Germinal center (tissue), 1 donor: ENCODE results near the gene PHACTR4.
"Not testable (repeated sequence)": the region's sequence is repeated elsewhere in the genome, so short reads cannot be mapped to it uniquely, and the experiment has no call there.

ENCODE experiments used
- DNase-seq: peaks from one replicate; pipeline ENCODE4 v3.0.0; 2012; ENCODE audit warnings: mixed read lengths, low spot score

The PHACTR4 gene

DNA sequence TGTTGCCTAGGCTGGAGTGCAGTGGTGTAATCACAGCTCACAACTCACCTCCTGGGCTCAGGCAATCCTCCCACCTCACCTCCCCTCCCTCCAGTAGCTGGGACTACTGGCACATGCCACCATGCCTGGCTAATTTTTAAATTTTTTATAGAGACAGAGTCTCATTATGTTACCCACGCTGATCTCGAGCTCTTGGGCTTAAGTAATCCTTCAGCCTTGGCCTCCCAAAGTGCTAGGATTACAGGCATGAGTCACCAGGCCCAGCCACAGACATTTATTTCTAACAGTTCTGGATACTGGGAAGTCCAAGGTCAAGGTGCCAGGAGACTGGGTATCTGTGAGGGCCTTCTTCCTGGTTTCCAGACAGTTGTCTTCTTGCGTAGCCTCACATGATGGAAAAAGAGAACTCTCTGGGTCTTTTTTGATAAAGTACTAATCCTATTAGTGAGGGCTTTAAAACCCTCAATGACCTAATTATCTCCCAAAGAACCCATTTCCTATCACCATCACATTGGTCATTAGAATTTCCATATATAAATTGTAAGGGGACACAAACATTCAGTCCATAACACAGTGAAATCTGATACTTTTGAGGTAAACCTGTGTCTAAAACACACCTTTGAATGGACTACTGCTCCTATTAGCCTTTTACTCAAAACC is 67.9 kb downstream of the PHACTR4 start:
- no peak for DNase-seq

DNA sequence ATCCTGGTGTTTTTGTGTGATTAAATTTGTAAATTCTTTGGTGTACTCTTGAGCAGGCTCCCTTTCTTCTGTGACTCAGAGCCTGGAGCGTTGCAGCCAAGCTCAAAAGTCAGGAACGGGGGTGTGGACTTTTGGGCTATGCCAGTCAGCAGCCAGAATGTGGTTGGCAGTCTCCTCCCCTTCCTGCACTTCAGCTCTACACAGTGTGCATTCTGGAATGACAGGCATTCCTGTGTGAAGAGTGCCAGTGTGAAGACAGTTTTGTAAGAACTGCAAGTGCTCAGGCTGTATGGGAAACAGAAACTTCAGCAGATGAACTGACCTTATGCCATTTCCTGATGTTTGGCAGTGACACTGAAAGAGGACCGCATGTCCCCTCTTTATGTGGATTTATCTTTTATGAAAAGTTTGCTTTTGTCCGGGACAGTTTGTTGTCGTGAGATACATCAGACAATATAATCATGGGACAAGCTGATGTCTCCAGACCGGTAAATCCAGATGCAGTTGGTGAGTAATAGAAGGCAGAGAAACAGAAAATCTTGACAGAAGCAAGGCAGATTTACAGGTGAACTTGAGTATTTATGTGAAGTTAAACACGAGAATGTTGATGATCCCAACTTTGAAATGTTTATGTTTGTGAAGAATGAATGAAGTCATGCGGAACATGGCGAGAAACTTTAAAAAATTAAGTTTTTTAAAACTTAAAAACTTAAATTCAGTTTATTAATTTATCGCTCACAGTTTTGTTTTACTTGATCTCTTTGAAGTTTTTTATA is 68.6 kb downstream of the PHACTR4 start:
- no peak for DNase-seq

DNA sequence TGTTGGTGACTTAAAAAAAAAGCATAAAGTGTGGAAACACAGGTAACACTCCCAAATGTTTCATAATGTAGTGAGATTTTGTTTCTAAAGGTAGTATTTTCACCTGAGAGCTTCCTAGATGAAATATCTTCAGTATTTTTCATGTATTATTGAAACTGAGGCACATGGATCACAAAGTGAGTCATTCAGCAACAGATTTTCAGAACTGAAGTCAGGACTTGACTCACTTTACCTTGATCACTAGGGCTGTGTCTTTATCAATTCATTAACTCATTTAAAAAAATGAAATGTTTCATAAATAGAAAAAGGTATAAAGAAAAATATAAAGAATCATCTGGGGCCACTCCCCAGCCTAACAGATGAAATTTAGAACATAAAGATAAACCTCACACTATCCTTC is 69.8 kb downstream of the PHACTR4 start:
- no peak for DNase-seq

DNA sequence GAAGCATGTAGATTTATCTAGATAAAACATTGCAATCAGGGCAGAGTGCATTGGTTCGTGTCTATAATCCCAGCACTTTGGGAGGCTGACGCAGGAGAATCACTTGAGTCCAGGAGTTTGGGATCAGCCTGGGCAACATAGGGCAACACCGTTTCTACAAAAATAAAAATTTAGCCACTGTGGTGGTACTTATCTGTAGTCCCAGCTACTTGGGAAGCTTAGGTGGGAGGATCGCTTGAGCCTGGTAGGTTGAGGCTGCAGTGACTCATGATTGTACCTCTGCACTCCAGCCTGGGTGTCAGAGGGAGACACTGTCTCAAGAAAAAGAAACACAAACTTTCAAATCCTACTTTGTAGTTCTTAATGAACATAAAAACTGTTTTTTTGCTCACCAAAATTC is 72.1 kb downstream of the PHACTR4 start:
- no peak for DNase-seq

DNA sequence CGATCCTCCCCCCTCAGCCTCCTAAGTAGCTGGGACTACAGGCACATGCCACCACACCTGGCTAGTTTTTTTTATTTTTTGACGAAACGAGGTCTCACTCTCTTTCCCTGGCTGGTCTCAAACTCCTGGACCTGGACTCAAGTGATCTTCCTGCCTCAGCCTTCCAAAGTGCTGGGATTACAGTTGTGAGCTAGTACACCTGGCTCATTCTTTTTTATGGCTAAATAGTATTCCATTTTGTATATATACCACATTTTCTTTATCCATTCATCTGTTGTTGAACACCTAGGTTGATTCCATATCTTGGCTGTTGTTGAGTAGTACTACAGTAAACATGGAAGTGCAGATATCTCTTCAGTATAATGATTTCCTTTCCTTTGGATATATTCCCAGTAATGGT is 74.0 kb downstream of the PHACTR4 start:
- DNase-seq, result no peak

DNA sequence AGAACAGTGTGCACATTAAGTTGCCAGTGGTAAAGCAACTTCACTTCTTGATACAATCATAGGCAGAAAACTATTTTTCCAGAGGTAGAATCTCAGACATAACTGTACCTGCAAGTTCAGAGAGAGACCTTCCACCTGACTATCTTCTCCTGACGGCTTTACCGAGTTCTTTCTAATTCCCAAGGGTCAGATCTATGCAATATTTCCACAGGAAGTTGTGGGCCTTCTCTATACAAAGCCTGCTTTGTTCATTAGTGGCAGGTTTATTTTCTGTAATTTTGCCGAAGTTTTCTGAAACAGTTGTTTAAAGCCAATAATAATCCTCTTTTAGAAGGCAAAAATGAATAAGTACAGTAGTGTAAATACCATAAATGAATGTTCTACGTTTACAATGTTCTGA is 78.1 kb downstream of the PHACTR4 start:
- no peak for DNase-seq

DNA sequence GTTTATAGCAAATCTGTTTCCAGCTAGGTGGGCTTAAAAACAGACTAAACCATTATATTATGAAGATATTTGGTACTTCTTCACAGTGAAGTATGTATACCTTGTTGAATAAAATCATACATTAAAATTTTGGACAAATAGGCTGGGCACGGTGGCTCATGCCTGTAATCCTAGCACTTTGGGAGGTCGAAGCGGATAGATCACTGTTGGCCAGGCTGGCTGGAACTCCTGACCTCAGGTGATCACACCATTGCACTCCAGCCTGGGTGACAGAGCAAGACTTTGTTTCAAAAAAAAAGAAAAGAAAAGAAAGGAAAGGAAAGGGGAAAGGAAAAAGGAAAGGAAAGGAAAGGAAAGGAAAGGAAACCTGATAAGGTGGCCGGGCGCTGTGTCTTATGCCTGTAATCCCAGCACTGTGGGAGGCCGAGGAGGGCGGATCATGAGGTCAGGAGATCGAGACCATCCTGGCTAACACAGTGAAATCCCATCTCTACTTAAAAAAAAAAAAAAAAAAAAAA is 78.6 kb downstream of the PHACTR4 start:
- not testable (repeated sequence) for DNase-seq

DNA sequence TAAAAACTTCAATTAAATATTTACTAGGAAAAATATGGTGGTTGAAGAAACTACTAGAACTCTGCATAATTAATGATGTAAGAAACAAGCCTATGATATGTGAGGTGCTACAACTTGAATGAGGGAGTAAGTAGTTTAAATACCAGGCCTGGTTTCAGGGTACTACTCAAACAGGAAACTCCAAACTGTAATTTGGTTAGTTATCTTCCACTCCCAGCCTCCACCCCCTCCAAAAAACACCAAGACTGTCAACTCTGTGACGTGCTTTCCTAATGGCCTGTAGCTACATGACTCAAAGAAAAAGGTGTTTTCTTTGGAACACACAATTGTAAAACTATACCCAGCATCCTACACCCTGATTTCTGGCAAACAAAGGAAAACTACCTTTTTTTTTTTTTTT is 80.4 kb downstream of the PHACTR4 start:
- no peak for DNase-seq

DNA sequence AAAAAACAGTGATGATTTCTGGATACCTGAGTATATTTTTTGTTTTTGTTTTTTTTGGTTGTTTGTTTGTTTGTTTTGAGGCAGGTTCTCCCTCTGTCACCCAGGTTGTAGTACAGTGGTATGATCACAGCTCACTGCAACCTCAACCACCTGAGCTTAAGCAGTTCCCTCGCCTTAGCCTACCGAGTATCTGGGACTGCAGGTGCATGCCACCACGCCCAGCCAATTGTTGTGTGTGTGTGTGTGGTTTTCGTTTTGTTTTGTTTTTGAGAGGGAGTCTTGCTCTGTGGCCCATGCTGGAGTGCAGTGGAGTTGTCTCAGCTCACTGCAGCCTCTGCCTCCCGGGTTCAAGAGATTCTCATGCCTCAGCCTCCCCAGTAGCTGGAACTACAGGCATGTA is 81.0 kb downstream of the PHACTR4 start:
- no peak for DNase-seq

DNA sequence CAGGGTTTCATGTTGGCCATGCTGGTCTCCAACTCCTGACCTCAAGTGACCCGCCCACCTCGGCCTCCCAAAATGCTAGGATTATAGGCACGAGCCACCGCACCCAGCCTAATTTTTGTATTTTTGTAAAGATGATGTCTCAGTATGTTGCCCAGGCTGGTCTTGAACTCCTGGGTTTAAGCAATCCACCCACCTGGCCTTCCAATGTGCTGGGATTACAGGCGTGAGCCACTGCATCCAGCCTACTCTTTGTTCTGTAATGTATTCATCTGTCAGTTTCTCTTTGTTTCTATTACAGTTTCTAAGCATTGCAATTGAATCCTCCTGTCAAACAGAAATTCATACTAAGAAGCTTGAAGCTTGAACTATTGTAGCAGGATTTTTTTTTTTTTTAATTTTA is 81.5 kb downstream of the PHACTR4 start:
- no peak for DNase-seq

DNA sequence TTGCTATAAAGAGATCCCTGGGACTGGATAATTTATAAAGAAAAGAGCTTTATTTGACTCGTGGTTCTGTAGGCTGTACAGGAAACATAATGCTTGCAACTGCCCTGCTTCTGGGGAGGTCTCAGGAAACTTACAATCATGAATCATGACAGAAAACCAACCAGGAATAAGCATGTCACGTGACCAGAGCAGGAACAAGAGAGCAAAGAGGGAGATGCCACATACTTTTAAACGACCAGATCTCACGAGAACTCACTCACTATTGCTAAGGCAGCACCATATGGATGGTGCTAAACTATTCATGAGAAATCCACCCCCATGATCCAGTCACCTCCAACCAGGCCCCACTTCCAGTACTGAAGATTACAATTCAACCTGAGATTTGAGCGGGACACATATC is 86.5 kb downstream of the PHACTR4 start:
- DNase-seq, result no peak

DNA sequence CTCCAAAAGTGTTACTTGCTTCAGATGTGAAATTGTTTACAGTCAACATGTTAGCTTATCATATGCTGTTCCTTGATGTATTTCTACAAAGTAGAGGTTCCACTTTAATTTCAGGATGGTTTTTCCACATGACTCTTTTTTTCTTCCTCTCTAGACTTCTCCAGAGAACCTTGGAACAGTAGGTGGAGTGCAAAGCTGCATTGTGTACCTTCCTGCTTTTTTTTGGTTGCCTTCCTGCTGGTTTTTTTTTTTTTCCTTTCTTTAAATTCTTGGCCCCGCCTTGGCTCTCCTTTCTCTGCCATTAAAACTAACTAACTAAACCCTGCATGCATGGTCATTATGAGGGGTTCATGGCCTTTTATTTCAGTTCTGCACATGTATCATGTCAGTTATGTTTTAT is 88.1 kb downstream of the PHACTR4 start:
- no peak for DNase-seq

DNA sequence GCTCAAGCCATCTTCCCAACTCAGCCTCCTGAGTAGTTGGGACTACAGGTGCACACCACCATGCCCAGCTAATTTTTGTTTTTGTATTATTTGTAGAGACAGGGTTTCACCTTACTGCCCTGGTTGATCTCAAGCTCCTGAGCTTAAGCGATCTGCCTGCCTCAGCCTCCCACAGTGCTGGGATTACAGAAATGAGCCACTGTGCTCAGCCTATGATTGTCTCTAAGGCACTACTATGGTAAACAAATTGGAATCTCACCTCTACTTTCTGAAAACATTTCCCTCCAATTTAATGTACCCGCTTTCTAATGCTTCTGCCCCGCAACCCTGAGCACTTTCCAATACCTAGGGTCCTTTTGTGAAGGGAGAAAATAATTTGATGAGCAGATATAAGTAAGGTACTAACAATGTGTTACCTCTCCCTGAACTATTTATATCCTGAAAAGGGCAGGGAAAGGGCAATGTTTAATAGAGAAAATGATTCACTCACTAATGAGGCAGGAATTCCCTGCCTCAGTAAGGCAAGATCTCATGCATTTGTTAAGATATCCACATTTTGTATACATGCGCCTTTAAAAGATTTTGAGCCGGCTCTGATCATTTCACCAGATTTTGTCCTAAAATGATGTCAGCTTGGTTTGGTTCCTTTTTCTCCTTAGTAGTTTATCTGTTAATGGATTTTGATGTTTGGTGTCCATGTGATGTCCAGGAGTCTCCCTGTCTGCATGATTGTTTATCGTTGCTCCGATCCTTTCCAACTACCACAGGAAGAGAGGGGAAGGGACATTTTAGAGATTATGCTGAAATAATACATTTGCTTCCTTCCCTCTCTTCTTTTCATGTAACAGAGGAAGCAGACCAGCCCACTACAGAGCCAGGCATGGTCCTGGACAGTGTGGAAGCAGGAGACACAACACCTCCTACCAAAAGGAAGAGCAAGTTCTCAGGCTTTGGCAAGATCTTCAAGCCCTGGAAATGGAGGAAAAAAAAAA is 89.0 kb downstream of the PHACTR4 start:
- no peak for DNase-seq

DNA sequence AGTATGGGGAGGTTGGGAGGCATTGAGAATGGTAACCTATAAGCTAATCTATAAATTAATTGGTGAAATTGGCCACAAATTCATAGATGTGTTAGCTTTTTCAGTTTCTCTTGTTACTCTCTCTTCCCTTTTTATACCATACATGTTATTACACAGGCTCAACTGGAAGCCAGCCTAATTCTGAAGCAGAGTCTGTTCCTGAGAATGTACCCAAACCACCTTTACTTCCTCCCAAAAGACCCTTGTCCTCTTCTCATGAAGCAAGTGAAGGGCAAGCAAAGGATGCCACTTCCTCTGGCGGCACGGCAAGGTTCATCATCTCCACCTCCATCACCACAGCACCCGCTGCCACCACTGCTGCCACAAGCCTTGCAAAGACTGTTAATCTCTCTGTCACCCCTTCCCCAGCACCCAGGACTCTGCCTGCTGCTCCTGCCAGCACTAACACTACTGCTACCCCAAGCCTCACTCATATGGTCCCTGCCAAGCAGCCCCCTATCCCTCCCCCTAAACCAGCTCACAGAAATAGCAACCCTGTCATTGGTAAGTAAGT is 96.8 kb downstream of the PHACTR4 start:
- DNase-seq, result no peak

DNA sequence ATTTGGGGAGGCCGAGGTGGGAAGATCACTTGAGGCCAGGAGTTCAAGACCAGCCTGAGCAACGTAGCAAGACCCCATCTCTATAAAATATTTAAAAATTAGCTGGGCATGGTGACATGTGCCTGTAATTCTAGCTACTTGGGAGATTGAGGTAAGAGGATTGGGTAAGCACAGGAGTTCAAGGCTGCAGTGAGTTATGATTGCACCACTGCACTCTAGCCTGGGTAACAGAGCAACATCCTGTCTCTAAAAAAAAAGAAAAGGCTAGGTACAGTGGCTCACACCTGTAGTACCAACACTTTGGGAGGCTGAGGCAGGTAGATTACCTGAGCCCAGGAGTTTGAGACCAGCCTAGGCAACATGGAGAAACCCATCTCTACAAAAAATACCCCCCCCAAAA is 100.6 kb downstream of the PHACTR4 start:
- no peak for DNase-seq

DNA sequence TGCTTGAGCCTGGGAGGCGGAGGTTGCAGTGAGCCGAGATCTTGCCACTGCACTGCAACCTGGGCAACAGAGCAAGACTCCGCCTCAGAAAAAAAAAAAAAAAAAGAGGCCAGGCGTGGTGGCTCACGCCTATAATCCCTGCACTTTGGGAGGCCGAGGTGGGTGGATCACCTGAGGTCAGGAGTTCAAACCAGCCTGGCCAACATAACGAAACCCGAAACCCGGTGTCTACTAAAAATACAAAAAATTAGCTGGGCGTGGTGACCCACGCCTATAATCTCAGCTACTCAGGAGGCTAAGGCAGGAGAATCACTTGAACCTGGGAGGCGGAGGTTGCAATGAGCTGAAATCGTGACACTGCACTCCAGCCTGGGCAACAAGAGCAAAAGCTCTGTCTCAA is 110.0 kb downstream of the PHACTR4 start:
- DNase-seq, result not testable (repeated sequence)

DNA sequence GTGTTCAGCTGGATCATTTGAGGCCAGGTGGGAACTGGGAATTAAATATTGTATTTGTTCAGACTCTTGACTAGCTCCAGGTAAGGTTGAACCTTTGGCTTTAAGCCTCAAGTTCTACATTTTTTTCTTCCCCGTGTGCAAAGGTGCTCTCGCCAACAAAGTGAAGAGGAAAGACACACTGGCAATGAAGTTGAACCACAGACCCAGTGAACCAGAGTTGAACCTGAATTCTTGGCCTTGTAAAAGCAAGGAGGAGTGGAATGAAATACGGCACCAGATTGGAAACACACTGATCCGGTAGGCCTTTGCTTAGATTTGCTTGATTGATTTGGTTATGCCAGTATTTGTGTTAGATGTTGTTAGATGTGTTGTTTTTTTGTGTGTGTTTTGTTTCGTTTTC is 110.8 kb downstream of the PHACTR4 start:
- no peak for DNase-seq

DNA sequence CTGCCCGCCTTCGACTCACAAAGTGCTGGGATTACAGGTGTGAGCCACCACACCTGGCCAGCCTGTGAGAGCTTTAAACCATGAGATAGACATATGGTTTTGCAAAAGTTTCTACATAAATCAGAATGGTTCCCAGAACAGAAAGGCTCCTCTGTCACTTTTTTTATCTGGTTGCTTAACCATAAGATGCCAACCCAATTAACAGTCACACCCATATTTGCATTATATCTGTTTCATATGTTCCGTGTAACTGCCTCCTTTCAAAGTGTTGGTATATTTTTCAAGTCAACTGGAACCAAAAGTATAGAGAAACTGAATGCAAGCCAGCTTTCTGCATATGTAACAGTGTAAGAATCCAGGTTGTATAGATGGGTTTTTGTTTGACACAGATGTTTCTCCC is 112.6 kb downstream of the PHACTR4 start:
- no peak for DNase-seq

DNA sequence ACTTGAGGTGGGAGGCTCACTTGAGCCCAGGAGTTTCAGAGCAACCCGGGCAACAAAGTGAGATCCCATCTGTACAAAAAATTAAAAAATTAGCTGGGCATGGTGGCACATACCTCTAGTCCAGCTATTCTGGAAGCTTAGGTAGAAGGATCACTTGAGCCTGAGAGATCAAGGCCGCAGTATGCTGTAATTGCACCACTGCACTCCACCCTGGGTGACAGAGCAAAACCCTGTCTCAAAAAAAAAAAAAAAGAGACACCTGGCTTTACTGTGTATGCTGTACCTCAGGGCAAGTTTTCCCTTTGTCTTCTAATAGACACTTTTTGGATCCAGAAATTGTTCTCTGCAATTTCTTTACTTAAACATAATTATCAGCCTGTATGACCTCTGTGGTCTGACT is 113.2 kb downstream of the PHACTR4 start:
- no peak for DNase-seq

DNA sequence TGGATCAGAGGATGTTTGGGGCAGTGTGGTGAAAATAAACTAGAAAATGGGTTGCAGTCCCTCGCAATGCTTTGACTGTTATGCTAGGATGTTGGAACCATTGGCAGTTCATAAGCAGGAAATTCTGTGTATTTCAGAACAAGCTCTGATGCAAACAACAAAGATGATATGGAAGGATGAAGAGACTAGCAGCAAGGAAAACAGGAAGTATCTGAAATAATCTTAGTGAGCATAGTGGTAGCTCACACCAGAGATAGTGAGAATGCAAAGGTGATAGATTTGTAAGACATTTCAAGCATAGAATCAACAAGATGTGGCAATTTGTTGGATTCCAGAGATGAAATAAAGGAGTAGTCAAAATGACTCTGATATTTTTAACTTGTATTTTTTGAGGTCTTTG is 125.2 kb downstream of the PHACTR4 start:
- DNase-seq, result no peak

DNA sequence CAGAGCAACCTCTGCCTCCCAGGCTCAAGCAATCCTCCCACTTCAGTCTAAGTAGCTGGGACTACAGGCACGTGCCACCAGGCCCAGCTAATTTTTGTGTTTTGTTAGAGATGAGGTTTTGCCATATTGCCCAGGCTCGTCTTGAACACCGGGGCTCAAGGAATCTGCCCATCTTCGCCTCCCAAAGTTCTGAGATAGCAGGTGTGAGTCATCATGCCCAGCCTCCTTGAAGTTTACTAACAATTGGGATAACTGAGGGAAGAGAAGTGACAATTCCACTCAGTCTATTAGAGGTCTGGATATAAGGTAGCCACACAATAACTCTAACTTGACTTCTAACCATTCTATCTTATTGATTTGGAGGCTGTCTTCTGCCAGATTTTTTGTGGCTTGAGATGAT is 130.0 kb downstream of the PHACTR4 start:
- DNase-seq, result no peak

DNA sequence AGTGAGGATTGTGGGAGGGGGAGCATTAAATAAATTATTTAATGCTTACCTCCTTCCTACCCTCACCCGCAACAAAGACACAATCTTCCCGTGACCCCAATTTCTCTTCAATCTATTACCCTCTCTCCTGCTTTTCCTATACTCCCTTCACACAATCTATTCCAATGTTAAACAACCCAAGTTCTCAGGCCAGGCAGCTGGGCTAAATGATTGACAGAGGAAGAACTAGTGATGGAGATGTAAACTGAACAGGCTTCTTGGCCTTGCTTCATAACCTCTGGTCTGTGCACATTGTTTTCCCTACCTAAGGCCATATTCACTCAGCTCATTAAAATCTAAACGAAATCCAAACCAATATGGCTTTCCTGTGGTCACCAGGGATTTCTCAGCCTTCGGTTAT is 132.4 kb downstream of the PHACTR4 start:
- no peak for DNase-seq
